Measurements from ENCODE around the gene ASPHD2.
"Not testable (repeated sequence)": the region's sequence is repeated elsewhere in the genome, so short reads cannot be mapped to it uniquely, and the experiment has no call there.

ASPHD2 gene

DNA sequence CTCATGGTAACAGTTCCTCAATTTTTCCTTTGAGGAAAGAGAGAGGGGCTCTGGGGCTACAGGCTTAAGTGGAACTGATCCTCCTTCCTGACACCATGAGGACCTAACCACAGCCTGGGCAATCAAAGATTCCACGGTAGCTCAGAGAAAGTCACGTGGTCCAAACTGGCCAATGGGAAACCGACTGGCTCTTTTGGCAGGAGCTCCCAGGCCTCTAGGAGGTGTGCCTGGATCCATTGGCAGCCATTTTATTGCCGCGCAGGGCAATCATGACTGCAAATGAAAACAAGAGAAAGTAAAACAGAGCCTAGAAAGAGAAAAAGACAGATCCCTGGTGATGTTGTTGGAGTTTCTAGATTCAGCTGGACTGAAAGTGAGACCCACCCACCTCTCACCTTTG is 27.3 kb upstream of the ASPHD2 start:
- DNase-seq (ENCODE audit: low read depth), result no peak
- no peak overlapping the region for H3K4me3 ChIP-seq (ENCODE audit: control insufficient read depth, low read depth, low read length)
- TF ChIP-seq, protein P1, sequence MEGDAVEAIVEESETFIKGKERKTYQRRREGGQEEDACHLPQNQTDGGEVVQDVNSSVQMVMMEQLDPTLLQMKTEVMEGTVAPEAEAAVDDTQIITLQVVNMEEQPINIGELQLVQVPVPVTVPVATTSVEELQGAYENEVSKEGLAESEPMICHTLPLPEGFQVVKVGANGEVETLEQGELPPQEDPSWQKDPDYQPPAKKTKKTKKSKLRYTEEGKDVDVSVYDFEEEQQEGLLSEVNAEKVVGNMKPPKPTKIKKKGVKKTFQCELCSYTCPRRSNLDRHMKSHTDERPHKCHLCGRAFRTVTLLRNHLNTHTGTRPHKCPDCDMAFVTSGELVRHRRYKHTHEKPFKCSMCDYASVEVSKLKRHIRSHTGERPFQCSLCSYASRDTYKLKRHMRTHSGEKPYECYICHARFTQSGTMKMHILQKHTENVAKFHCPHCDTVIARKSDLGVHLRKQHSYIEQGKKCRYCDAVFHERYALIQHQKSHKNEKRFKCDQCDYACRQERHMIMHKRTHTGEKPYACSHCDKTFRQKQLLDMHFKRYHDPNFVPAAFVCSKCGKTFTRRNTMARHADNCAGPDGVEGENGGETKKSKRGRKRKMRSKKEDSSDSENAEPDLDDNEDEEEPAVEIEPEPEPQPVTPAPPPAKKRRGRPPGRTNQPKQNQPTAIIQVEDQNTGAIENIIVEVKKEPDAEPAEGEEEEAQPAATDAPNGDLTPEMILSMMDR (IDR thresholded peaks at IDR 0.05; ENCODE audit: control insufficient read depth, insufficient read depth, low read depth, low read length, missing control alignments), result no peak

DNA sequence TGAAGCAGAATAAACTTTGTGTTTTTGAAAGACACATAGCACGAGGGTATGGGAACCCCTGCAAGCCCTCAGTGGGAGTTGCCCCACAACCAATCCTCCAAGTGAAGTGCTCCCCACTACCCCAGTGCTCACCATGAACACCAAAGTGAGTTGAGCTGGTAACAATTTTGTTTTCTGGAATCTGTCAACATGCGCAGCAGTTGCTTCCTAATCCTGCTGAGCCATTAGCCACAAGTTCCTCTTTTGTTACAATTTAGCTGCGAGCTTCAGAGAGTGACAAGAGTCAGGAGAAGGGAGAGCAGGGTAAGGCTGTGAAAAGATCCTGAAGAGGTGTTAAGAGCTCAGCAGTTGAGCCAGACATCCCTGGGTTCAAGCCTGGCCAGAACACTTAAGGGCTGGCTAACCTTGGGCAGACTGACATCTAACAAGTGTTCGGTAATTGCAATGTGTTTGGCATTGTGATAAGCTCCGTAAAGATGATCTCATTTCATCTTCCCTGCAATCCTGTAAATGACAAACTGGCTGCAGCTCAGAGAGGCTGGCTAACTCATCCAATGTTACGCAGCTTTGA is 24.1 kb upstream of the ASPHD2 start:
- no peak overlapping the region for H3K4me3 ChIP-seq (ENCODE audit: control insufficient read depth, low read depth, low read length)
- TF ChIP-seq, protein P1 (IDR thresholded peaks at IDR 0.05; ENCODE audit: control insufficient read depth, insufficient read depth, low read depth, low read length, missing control alignments), result no peak
- no peak for DNase-seq (ENCODE audit: low read depth)

GRCh38 chr22:26406118-26406517 is 22.9 kb upstream of the ASPHD2 start:
- TF ChIP-seq, protein P1 (IDR thresholded peaks at IDR 0.05; ENCODE audit: control insufficient read depth, insufficient read depth, low read depth, low read length, missing control alignments), result no peak
- no peak overlapping the region for H3K4me3 ChIP-seq (ENCODE audit: control insufficient read depth, low read depth, low read length)
- DNase-seq (ENCODE audit: low read depth), result no peak

GRCh38 chr22:26408562-26409220 is 20.4 kb upstream of the ASPHD2 start:
- not testable (repeated sequence) for H3K4me3 ChIP-seq (ENCODE audit: control insufficient read depth, low read depth, low read length); DNase-seq (ENCODE audit: low read depth)

DNA sequence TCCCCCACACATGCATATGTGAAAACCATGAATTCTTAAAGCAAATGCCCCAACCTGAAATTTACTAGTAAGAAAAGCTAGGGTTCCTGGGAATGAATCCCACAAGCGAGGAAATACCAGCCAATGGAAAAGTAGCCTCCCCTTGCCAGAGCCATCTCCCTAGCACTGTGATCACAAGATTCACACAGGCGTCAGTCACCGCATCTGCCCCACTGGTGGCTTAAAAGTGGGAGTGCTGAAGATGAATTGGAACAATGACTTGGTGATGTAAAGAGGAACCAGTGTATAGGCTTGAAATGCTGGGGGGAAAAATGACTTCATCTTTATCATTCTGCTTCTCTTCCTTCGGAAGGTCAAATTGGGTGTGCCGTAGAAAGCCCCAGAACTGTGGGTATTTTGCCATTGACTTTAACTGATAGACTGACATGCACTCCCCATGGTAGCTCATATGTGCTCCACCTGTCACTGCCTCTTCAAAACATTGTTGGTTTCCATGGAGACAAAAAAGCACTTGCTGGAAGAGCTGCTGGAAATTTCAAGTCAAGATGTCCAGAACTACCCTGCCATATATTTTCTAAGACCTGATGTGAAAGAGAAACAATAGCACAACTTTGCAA is 19.2 kb upstream of the ASPHD2 start:
- H3K4me3 ChIP-seq (ENCODE audit: control insufficient read depth, low read depth, low read length), result no peak overlapping the region
- TF ChIP-seq, protein P1 (IDR thresholded peaks at IDR 0.05; ENCODE audit: control insufficient read depth, insufficient read depth, low read depth, low read length, missing control alignments), result no peak
- DNase-seq (ENCODE audit: low read depth), result no peak

- TF ChIP-seq, protein P1 (IDR thresholded peaks at IDR 0.05; ENCODE audit: control insufficient read depth, insufficient read depth, low read depth, low read length, missing control alignments), result no peak
- DNase-seq (ENCODE audit: low read depth), result no peak
- H3K4me3 ChIP-seq (ENCODE audit: control insufficient read depth, low read depth, low read length), result no peak overlapping the region
Measured at GRCh38 chr22:26410386-26410785, 18.7 kb upstream of the ASPHD2 start.

- DNase-seq (ENCODE audit: low read depth), result no peak
- H3K4me3 ChIP-seq (ENCODE audit: control insufficient read depth, low read depth, low read length), result no peak overlapping the region
- TF ChIP-seq, protein P1 (IDR thresholded peaks at IDR 0.05; ENCODE audit: control insufficient read depth, insufficient read depth, low read depth, low read length, missing control alignments), result no peak
Measured at GRCh38 chr22:26414347-26414746, 14.7 kb upstream of the ASPHD2 start.
